GM19455 (cell line): ENCODE measurements around the gene MPHOSPH10.
"Not testable (repeated sequence)": the region's sequence is repeated elsewhere in the genome, so short reads cannot be mapped to it uniquely, and the experiment has no call there.

Experiments used
- ATAC-seq: cut with Tn5 transposase; IDR thresholded peaks from one replicate; pipeline ENCODE4 v1.9.1; 2021; ENCODE audit not compliant: unreplicated experiment

The MPHOSPH10 gene

DNA sequence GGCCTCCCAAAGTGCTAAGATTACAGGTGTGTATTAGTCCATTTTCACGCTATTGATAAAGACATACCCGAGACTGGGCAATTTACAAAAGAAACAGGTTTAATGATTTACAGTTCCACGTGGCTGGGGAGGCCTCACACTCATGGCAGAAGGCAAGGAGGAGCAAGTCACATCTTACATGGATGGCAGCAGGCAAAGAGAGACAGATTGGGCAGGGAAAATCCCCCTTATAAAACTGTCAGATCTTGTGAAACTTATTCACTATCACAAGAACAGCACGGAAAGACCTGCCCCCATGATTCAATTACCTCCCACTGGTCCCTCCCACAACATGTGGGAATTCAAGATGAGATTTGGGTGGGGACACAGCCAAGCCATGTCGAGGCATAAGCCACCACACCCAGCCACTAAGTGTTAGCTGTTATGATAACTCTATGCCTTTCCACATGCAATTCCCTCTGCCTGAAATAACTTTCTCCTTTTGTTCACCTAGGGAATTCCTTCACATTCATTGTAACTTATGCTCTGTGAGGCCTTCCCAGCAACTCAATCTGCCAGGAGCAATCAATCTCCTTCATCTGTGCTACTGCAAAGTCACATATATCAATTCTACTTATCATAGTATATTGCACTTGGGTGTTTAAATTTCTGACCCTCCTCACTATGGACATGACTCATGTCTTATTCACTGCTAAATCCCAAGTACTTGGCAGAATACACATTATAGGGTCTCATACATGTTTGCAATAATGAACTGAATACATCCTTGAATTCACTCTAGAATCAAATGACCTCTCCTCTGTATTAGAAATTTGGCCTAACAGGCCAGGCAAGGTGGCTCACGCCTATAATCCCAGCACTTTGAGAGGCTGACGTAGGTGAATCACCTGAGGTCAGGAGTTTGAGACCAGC lies 7.8 kb upstream of the MPHOSPH10 start:
- no peak for ATAC-seq

DNA sequence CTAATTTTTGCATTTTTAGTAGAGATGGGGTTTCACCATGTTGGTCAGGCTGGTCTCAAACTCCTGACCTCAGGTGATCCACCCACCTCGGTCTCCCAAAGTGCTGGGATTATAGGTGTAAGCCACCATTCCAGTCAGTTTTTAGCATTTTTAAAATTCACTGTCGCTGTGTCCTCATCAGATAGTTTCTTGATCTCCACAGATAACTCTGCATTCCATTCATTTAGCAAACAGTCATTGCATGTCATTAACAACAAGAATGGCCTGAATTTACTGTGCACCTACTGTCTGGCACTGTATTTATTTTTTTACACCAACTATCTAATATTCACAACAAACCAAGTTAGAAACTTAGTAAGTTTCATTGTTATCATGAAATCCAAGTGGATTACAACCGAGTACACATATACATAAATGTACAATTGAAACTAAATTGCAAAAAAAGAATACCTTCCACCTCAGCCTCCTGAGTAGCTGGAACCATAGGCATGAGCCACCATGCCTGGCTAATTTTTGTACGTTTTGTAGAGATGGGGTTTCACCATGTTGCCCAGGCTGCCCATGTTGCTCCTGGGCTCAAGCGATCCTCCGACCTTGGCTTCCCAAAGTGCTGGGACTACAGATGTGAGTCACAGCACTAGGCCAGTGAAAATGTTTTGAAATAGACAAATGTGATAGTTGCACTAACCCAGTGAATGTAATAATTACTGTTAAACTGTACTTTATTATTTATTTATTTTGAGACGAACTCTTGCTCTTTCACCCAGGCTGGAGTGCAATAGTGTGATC lies 4.7 kb upstream of the MPHOSPH10 start:
- no peak for ATAC-seq

DNA sequence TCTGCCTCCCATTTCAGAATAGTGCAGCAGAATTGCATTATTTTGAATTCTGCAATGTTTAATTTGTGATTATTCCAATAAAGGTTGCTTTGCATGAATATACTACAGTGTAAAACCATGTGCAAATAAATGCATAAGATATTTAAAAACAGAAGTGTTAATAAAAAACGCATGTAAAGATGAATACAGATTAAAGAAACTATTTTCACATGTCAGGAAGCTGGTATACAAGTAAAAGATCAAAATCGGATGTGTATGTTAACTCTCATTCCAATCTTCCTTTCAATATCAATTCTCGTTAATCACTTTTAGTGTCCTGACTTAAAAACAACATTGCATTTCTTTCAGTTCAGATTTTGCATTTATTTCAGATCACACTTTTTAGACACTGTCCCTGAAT lies 3.5 kb upstream of the MPHOSPH10 start:
- no peak for ATAC-seq

DNA sequence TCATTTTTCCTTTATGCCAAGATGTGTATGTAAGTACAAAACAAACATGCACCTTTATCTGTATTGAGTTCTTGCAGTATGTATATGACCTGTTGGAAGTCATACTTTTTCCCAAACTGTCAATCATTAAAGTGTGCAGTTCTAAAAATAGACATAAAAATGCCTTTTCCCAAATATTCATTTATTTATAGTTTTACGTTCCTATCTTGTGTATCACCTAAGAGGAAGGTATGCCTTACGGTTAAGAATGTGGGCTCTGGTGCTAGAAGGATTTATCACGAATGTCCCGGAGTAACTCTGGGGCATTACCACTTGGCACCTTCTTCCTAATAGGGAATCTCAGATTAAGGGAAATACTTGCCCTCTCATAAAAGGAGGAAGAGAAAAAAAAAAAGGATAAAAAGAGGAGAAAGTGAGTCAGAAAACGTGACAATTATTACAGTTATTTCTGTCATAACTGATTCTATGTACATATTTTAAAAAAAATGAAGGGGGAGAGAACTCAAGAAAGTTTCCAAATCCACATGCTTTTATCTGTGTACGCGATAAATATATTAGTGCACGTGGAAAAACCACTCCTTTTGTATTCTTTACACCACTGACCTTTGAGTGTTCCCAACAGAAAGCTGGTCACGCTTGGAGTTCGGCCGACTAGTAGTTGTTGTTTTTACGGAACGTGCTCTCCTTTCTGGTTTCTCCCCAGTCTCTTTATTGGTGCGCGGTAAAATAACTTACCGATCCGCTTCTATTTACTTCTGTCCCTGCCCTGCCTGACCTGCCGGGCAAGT lies 1.1 kb upstream of the MPHOSPH10 start:
- ATAC-seq = no peak

DNA sequence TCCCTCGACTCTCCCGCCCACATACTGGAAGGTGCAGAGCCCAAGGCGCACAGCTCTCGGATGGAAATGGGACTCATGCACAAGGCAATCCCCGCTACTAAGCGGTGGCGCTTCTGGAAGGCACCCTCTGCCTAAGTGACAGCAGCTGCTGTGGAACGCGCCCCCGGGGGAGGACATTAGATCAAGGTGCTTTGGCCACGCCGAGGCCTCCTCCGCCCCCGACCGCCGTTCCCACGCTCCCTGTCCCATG lies 607 bp upstream of the MPHOSPH10 start:
- peak; percentile 43 for ATAC-seq

DNA sequence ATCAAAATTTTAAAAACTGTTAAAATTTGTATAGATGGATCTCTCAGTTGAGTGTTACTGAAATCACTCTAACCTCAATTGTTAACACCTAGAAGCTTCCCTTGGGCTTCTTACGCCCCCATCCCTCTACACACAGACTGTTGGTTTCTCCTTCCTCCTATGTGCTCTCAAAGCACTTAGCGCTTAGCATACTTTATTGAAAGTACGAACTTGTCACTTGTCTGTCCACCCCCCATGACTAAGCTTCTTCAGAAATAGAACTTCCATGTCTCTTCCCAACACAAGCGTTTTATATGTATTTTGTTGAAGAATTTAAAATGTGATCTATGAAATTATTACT lies 441 bp downstream of the MPHOSPH10 start:
- no peak for ATAC-seq

DNA sequence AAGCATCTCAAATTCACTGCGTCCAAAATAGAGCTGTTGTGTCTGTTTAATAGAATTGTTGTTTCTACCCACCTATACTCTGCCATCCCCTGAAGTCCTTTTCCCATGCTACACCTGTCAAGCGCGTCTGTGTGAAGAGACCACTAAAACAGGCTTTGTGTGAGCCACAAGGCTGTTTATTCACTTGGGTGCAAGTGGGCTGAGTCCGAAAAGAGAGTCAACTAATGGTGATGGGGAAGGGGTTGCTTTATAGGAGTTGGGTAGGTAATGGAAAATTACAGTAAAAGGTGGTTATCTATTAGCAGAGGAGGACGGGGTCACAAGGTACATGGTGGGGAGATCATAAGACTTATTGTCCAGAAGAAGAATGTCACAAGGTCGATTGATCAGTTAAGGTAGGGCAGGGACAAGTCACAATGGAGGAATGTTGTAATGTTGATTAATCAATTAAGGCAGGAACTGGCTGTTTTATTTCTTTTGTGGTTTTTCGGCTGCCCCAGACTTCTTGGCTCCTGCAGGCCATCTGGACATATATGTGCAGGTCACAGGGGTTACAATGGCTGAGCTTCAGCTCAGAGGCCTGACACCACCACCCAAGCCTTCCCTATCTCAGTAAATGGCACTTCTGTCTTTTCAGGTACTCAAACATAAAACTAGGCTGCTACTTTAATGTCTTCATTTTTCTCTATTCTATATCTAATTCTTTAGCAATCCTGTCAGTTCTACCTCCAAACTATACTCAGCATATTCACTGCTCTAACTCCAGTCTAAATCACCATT lies 1.1 kb downstream of the MPHOSPH10 start:
- not testable (repeated sequence) for ATAC-seq

DNA sequence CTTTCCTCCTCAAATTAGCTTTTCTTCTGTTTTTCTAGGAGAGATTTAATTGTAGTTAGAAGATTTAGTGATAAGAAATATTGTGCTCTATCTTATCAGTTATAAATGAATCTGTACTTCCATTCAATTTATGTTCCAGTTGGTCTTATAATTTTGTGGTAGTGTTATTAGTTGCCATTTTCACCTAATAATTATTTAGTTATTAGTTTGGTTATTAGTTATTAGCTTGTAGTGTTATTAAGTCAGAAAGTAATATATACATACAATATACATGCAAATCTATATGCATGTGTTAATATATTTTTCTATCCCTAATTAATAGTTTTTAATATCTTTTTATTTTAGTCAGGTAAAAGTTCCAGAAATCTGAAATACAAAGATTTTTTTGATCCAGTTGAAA lies 3.2 kb downstream of the MPHOSPH10 start:
- no peak for ATAC-seq

DNA sequence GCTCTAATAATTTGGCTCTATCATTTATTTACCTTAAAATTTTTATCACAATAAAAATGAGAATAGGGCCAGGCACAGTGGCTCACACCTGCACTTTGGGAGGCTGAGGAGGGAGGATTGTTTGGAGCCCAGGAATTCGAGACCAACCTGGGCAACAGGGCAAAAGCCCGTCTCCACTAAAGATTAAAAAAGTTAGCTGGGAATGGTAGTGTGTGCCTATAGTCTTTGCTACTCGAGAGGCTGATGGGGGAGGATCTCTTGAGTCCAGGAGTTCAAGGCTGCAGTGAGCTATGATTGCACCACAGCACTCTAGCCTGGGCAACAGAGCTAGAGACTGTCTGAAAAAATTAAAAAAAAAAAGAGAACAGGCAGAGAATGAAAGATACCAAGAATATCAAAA lies 5.7 kb downstream of the MPHOSPH10 start:
- ATAC-seq = no peak

DNA sequence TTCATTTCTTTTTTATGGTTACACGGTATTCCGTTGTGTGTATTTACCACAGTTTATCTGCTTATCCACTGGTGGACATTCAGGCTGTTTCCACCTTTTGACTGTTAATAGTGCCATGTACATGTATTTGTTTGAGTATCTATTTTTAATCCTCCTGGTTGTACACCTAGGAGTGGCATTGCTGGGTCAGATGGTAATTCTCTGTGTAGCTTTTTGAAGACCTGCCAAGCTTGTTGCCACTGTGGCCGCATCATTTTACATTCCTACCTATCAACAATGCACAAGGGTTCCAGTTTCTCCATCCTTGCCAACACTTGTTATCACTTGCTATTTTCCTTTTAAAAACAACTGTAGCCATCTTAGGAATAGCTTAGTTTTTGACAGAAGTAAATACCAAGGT lies 13.3 kb downstream of the MPHOSPH10 start:
- no peak for ATAC-seq

DNA sequence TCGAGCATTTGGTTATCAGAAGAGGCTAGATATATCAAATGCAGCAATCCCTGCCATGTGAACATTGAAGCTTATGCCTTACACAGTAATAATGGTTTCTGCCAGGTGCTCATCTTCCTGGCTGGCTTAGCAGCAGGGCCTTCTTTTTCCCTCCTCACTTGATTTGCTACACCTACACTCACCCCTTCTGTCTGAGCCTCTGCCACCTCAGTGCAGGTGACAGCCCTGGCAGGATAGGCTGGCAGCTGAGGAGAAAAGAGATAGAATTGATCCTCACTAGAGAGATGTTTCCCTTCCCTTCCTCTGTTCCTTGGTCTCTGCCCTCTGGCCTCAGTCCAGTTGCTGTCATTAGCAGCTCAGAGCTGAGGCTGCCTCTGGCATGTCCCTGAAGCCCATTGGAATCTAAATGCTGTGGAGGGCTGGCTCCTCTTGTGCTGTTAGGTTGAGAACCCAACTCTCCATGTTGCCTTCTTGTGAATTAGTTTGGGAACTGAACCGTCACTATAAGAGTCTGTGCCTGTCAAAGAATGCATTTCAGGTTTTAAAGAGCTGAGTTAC lies 18.2 kb downstream of the MPHOSPH10 start:
- no peak for ATAC-seq

DNA sequence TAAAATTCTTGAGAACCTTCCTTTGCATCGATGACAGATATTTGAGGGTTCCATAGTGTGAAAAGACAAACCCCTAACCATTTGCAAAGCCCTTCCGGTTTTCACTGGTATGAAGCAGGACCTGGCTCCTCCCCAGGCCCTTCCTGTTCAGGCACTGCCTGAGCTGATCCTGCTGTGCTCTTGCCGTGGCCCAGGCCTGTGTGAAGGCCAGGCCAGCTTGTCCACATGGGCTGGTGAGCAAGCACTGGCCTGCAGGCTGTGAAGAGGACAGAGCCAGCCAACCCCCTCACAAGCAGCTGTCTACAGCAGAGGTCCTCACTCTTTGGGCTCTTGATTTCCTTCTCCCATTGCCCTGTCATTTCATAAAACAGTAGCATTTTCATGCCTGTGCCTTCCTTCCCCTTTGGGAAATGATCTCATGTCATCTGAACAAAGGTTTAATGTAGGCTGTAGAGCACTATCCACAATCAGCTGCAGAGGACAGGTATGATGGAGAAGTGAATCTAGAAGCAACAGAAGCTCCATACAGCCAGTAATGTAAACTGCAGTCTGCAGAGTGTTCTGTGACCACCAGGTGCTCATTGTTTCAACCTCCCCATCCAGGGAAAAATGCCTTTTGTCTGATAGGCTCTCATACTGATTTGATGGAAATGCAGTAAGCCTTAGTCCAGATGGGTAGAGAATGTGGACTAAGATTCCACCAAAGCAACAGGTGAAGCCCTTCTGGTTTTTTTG lies 19.8 kb downstream of the MPHOSPH10 start:
- no peak for ATAC-seq

DNA sequence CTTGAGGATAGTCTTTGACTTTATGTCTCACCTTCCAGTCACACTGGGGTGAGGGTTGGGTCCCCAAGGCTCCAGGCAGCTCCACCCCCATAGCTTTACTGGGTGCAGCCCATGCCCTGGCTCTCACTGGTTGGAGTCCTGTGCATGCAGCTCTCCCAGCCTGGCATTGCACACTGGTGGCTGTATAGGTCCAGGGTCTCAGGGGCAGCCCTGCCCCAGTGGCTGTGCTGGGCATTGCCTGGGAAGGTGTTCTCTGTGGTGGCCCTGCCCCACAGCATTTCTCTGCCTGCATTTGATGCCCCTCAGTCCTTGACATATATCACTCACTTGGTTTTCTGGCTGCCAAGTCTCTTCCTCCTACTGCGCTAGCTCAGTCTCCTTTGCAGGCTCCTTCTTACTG lies 21.2 kb downstream of the MPHOSPH10 start:
- ATAC-seq = no peak

DNA sequence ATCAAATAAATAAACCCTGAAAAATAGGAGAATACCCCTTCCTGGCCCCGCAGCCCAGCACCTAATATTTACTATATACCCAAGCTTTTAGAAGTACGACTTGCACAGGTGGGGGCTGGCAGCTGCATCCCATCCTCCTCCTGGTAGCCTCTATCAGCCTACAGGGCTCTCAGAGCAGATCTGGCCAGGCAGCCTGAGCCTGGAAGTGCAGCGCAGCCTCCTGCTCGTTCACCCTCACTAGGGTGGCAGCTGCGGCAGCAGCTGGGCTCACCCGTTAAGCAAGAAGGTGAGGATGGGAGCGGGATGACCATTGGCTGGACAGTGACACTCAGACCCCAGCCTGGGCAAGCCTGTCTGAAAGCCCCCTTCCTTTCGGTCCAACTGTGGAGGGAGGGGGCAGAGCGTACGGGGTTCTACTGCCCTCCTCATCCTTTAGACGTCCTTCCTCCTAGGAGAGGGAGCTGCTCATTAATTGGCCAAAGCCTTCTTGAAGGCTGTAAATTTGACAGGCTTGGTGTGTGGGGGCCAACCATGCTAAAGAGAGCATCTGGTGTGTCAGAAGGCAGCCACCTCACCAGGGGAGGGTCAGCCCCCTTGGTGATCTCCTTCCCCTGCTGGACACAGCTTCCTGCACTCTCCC lies 23.3 kb downstream of the MPHOSPH10 start:
- ATAC-seq = no peak

DNA sequence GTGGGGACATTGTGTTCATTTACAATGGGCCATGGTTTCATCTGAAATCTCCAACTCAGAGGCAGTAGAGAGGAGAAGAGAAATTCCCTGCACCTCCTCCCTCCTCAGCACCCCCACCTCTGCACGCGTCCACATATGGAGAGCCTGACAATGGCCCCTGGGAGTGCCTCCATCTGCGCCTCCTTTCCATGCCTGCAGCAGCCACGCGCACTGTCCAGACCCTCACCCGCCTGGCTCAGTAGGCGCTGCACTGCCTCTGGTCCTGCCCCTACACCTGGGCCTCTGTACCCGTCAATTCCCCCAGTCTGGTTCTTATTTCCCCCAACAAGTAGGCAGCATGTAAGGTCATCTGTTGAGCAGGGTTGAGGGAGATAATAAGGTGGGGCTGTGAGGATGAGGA lies 23.8 kb downstream of the MPHOSPH10 start:
- no peak for ATAC-seq

DNA sequence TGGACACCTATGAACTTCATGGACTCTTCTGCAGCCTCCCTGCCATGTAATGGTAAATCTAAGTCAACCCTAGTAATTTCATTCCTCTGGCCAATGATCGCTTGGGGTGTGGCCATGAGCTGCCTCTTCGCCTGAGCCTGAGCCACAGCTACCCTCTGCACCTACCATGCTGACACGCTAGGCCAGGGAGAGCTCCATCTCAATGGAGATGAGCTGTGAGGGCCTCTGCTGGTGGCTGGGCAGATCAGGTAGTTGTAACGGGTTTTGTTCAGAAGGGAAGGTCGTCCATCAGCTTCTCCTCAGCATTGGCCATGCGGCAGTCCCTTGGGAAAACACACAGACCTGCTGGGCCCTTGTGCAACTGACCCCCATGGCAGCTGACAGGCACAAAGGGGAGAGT lies 24.4 kb downstream of the MPHOSPH10 start:
- no peak for ATAC-seq

DNA sequence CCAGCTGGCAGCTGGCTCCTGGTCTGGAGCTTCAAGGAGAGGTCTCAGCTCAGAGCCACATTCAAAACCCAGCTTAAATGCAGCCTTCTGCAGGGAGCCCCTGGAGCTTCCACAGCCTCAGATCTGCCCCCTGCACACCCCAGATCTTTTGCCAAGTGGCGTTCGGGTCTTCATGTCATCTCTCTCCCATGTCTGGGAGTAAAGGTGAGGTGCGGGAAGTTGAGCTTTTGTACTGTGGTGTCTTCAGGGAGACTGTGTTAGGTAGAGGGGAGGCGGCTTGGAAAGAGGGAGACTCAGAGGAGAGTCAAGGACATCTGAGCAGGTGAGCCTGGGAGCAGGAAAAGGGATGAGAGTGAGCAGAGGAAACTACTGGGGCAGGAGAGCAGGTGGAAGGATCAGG lies 25.4 kb downstream of the MPHOSPH10 start:
- ATAC-seq = no peak

DNA sequence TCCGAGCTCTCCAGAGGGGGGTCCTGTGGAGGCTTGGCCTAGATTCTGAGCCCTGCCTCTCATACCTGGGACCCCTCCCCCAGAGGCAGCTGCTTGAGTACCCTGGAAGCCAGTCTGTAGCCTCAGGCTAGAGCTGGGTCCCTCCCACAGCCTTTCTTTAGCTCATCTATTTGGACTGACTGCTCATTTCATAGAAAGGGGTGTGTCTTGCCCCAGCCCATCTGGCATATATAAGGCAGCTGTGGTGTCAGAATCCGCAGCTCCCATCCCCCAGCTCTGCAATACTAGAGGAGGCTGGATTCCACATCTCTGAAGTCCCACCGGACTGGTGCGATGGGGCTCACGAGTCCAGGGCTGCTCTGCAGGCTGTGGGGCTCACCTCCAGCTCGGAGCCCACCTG lies 26.1 kb downstream of the MPHOSPH10 start:
- ATAC-seq = no peak

DNA sequence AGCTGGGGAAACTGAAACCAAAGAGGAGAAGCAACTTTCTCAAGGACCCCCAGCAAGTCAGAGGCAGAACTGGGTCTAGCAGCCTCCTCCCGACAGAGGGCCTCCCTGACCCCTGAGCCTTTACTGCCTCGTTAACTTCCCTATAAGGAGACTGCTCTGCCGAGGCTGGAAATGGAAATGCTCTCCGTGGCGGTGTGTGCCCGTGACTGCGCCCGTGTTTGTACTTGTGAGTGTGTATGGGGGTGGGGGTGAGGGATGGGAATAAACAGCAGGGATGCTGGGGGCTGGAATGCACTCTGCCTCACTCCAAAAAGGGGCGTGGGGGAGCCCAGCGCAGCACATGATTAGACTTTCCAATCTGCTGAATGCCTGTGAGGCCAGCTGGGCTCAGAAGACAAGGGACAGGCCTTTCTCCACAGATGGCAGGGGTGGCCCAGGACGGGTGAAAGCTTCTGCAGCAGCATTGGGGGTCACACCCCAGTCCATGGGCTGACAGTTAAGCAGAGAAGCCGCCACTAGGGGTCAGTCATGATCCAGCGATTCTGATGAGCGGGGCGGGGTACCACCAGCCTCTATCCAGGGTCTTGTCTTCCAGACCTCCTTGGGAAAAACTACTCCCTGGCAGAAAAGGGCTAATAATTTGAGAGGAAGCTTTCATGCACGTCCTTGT lies 26.8 kb downstream of the MPHOSPH10 start:
- ATAC-seq = peak; percentile 59
